Measurements from ENCODE around the gene DPY30.

DNA sequence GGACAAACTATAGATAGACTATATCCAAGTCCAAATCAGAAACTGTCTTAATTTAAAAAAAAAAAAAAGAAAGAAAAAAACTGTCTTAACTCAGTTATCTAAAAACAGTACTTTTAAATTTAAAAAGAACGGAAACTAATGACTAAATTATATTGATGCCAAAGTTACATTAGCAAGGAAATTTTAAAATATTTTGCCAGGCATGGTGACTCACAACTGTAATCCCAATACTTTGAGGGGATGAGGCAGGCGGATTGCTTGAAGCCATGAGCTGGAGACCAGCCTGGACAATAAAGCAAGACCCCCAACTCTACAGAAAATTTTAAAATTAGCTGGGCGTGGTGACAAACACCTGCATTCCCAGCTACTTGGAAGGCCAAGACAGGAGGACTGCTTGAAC lies 59.6 kb downstream of the DPY30 start:
- TF ChIP-seq, protein P1, sequence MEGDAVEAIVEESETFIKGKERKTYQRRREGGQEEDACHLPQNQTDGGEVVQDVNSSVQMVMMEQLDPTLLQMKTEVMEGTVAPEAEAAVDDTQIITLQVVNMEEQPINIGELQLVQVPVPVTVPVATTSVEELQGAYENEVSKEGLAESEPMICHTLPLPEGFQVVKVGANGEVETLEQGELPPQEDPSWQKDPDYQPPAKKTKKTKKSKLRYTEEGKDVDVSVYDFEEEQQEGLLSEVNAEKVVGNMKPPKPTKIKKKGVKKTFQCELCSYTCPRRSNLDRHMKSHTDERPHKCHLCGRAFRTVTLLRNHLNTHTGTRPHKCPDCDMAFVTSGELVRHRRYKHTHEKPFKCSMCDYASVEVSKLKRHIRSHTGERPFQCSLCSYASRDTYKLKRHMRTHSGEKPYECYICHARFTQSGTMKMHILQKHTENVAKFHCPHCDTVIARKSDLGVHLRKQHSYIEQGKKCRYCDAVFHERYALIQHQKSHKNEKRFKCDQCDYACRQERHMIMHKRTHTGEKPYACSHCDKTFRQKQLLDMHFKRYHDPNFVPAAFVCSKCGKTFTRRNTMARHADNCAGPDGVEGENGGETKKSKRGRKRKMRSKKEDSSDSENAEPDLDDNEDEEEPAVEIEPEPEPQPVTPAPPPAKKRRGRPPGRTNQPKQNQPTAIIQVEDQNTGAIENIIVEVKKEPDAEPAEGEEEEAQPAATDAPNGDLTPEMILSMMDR (IDR thresholded peaks at IDR 0.05): no peak
- no peak for TF ChIP-seq EZH2 (IDR thresholded peaks at IDR 0.05; ENCODE audit: borderline replicate concordance, insufficient read depth, low read depth, low read length, poor library complexity, severe bottlenecking)
